ENCODE data around the gene TAS2R40.

- TF ChIP-seq POLR2A (IDR thresholded peaks at IDR 0.05) (no peak), CTCF (IDR thresholded peaks at IDR 0.05) (no peak)
Observed at GRCh38 chr7:143233816-143234532, 12.1 kb downstream of the TAS2R40 start.
